GM18951 (cell line): ENCODE results near the gene EPM2A.
"Not testable (repeated sequence)": the region's sequence is repeated elsewhere in the genome, so short reads cannot be mapped to it uniquely, and the experiment has no call there.

Source experiments
- POLR2A ChIP-seq: IDR thresholded peaks from 4 replicates; pipeline ENCODE4 v1.6.1; 2011; ENCODE audit warnings: mild to moderate bottlenecking; ENCODE audit not compliant: insufficient read length, insufficient read depth; ENCODE audit errors: extremely low read depth
- in situ Hi-C: fragments of 300-500 bp; cut with MboI; formaldehyde crosslinking; loops from one replicate; pipeline ENCODE4 v1.12.0; 2022; ENCODE audit warnings: low sequenced_read_pairs, mixed read lengths, inconsistent platforms; ENCODE audit not compliant: unreplicated experiment

EPM2A gene

DNA sequence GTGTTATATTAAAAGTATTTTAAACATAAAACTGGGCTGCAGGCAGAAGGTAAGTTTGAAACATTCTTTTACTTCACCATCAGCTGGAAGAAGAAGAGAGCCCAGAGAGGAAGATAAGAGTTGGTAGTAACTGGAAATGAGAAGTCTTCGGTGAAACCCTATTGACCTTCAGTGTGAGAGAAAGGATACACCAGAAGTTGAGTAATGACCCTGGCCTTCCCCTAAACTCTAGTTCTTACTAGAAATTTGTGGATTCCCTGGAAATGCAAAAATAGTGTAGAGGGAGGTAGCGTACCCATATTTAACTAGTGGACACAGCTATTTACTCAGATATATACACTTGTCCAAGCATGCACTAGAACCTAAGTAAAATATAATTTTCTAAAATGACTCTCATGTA lies 8.0 kb upstream of the EPM2A start:
- no peak for TF ChIP-seq POLR2A
- in situ Hi-C loops: no loop called here

DNA sequence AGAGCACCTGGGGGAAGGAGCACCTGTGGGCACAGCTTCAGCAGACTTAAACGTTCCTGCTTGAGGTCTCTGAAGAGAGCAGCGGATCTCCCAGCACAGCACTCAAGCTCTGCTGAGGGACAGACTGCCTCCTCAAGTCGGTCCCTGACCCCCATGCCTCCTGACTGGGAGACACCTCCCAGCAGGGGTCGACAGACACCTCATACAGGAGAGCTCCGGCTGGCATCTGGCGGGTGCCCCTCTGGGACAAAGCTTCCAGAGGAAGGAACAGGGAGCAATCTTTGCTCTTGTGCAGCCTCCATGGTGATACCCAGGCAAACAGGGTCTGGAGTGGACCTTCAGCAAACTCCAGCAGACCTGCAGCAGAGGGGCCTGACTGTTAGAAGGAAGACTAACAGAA lies 7.2 kb upstream of the EPM2A start:
- in situ Hi-C loops: not testable (repeated sequence)

DNA sequence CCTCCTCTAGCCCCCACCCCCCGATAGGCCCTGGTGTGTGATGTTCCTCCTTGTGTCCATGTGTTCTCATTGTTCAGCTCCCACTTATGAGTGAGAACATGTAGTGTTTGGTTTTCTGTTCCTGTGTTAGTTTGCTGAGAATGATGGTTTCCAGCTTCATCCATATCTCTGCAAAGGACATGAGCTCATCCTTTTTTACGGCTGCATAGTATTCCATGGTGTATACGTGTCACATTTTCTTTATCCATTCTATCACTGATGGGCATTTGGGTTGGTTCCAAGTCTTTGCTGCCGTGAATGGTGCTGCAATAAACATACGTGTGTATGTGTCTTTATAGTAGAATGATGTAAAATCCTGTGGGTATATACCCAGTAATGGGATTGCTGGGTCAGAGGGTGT lies 4.4 kb upstream of the EPM2A start:
- in situ Hi-C loops: not testable (repeated sequence)

DNA sequence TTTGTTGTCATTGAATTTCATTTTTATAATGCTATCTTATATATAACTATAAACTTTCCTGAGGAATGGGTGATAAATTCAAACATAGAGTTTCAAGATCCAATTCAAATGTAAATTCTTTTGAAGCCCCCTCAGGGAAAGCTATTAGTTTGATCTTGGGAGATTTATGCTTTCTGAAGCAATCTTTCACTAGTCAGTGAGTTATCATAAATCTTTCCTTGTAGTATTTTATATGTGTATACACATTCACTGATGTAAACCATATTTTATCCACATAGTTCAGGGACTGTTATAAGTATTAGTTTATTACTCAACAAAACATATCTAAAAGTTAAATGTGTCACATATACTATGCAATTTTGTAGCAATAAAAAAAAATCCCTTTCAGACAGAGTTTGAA lies 2.9 kb upstream of the EPM2A start:
- no peak for TF ChIP-seq POLR2A
- in situ Hi-C loops: no loop called here

DNA sequence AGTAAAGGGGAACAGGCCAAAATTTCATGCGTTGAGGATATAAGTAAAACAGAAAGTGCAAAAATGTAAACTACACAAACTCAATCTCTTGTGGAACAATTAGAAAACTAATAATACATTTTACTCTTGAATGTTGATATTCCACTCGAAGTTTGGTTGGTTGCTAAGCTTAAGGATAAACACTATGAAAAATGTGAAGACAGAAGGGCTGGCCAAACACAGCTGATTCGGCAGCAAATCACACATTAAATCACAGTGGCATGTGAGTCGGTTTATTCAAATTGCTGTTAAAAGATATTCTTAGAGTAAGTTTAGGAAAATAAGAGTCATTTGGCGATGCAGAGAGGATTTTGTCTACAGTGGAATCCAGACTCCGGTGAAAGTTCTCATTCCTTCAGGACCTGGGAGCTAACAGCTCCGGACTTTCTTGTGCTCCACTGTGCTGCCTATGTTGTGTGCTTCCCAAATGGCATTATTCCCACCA lies 1.4 kb upstream of the EPM2A start:
- in situ Hi-C loops: no loop called here
- TF ChIP-seq POLR2A: no peak

DNA sequence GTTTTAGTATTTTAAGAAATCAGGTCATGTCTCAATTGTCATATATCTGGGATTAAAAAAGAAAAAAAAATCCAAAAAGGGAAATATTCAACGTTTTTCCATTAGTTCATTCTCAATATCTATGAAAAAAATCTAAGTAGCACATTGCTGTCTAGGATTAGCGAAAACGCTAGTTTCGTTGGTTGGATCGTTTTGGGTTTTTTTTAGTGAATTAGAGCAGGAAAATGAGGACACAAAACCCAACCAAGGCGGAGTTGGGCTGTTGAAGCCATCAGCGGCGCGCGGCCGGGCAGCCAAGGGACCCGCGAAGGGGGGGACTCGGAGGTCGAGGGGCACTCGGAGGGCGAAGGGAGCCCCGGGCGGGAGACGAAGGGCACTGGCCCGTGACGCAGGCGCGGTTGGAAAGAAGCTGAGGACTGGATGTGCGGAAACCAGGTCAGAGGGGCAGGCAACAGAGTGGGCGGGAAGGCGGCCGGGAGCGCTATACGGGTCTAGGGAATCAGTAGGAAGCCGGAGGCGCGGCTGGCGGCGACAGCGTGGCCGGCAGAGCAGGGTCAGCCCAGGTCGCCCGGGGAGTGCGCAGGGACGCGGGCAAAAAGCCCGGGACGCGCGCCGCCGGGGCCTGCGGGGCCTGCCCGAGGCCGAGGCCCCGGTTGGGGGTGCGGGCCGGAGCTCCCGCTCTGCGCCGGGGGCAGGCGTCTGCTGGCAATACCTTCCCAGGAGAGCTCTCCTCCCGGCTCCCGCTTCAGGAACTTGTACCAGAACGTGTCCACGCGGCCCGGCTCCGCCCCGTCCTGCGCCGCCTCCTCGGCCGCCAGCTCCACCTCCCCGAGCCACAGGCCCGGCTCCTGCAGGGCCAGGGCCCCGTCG lies 599 bp downstream of the EPM2A start:
- in situ Hi-C loops: no loop called here
- TF ChIP-seq POLR2A: no peak

DNA sequence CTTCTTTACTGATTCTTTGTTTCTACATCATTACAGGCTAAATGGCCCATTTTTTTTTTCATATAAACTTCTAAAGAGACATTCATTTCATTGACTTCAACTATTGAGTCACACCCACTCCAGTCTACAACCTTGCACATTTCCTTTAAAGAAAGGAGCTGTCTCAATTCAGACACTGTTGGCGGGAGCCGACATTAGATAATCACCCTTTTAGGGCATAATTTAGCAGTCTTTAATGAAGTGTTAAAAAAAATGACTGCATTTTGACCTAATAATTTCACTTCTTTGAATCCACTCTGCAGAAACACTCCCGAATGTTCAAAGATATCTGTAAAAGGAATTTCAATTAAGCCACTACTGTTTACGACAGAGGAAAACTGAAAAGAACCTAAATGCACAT lies 1.5 kb downstream of the EPM2A start:
- in situ Hi-C loops: no loop called here
- TF ChIP-seq POLR2A: no peak

DNA sequence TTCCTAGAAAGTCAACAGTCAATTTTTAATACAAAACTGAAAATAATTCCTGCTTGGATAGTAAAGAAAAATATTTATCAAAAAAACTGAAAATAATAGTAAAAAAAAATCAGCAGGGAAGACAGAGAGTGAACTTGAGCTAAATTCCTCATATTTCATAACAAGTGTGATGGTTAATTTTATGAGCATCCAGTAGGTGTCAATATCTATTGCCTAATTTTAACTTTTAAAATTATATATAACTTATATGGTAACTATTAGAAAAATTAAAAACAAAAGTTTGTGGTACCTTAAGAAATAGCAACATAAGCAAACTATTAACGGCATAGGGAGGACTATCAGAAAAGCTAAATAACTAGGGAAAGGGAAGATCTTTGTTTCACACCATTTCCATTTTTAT lies 2.1 kb downstream of the EPM2A start:
- no peak for TF ChIP-seq POLR2A
- in situ Hi-C loops: no loop called here

DNA sequence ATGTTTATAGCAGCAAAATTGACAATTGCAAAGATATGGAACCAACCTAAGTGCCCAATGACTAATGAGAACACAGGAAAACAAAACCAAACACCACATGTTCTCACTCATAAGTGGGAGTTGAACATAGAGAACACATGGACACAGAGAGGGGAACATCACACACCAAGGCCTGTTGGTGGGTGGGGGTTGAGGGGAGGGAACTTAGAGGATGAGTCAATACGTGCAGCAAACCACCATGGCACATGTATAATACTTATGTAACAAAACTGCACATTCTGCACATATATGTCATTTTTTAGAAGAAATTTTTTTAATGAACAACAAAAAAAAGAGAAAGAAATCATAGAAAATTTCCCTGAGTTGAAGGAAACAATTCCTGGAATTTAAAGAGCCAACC lies 3.9 kb downstream of the EPM2A start:
- in situ Hi-C loops: no loop called here
- TF ChIP-seq POLR2A: no peak

DNA sequence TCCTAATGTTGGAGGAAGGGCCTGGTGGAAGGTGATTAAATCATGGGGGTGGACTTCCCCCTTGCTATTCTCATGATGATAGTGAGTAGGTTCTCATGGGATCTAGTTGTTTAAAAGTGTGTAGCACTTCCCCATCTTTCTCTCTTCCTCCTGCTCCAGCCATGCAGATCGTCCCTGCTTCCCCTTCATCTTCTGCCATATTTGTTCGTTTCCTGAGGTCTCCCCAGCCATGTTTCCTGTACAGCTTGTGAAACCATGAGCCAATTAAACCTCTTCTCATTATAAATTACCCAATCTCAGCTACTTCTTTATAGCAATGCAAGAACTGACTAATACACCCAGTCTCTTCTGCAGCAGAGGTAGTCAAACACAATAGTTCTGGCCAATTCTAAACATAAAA lies 5.4 kb downstream of the EPM2A start:
- in situ Hi-C loops: no loop called here
- TF ChIP-seq POLR2A: no peak

DNA sequence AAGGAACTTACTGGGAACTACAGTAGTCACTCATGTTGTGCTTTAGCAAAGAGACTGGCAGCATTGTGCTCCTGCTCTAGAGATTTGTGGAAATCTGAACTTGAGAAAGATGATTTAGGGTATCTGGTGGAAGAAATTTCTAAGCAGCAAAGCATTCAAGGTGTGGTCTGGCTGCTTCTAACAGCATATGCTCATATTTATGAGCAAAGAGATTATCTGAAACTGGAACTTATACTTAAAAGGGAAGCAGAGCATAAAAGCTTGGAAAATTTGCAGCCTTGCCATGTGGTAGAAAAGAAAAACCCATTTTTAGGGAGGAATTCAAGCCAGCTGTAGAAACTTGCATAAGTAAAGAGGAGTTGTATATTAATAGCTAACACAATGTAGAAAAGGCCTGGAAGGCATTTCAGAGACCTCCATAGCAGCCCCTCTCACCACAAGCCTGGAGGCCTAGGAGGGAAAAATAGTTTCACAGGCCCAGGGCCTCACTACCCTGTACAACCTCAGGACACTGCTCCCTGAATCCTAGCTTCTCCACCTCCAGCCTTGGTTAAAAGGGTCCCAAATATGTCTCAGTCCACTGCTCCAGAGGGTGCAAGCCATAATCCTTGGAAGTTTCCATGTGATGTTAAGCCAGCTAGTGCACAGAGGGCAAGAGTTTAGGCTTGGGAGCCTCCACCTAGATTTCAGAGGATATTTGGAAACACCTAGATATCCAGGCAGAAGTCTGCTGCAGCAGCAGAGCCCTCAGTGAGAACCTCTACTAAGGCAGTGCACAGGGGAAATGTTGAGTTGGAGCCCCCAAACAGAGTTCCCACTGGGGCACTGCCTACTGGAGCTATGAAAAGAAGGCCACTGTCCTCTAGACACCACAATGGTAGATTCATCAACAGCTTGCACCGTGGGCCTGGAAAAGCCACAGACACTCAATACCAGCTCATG lies 6.6 kb downstream of the EPM2A start:
- in situ Hi-C loops: no loop called here
- TF ChIP-seq POLR2A: no peak

DNA sequence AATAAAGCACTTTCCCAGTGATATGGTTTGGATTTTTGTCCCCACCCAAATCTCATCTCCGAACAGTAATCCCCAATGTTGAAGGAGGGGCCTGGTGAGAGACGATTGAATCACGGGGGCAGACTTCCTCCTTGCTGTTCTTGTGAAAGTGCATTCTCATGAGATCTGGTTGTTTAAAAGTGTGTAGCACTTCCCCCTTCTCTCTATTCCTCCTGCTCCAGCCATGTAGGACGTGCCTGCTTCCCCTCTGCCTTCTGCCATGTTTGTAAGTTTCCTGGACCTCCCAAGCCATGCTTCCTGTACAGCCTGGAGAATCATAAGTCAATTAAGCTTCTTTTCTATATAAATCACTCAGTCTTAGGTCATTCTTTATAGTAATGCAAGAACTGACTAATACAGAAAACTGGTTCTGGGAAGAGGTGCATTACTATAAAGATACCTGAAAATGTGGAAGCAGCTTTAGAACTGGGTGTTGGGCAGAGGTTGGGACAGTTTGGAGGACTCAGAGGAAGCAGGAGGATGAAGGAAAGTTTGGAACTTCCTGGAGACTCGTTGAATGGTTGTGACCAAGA lies 7.4 kb downstream of the EPM2A start:
- in situ Hi-C loops: no loop called here

DNA sequence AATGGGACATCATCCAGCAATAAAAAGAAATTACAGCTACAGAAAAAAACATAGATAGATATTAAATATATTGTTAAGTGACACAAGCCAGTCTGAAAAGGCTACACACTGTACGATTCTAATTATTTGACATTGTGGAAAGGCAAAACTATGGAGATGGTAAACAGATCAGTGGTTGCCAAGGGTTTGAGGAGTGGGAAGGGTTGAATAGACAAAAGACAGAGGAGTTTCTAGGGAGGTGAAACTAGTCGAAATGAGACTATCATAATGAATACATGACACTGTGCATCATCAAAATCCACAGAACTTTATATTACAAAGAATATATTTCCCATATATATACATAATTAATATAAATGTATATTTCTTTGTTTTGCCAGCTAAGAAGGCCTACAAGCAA lies 9.8 kb downstream of the EPM2A start:
- TF ChIP-seq POLR2A: no peak
- in situ Hi-C loops: no loop called here

More for the DNA sequence above, 7.4 kb downstream of the EPM2A start:
- TF ChIP-seq POLR2A: no peak
